Measurements from ENCODE around the gene FOXC1.

The FOXC1 gene

DNA sequence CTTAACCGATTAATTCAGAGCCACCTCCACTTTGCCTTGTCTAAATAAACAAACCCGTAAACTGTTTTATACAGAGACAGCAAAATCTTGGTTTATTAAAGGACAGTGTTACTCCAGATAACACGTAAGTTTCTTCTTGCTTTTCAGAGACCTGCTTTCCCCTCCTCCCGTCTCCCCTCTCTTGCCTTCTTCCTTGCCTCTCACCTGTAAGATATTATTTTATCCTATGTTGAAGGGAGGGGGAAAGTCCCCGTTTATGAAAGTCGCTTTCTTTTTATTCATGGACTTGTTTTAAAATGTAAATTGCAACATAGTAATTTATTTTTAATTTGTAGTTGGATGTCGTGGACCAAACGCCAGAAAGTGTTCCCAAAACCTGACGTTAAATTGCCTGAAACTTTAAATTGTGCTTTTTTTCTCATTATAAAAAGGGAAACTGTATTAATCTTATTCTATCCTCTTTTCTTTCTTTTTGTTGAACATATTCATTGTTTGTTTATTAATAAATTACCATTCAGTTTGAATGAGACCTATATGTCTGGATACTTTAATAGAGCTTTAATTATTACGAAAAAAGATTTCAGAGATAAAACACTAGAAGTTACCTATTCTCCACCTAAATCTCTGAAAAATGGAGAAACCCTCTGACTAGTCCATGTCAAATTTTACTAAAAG, 2.7 kb downstream of the FOXC1 start:
- DNase-seq (ENCODE audit: low spot score) = no peak

DNA sequence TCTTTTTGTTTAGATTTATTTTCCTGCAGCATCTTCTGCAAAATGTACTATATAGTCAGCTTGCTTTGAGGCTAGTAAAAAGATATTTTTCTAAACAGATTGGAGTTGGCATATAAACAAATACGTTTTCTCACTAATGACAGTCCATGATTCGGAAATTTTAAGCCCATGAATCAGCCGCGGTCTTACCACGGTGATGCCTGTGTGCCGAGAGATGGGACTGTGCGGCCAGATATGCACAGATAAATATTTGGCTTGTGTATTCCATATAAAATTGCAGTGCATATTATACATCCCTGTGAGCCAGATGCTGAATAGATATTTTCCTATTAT, 3.2 kb downstream of the FOXC1 start:
- no peak for DNase-seq (ENCODE audit: low spot score)

DNA sequence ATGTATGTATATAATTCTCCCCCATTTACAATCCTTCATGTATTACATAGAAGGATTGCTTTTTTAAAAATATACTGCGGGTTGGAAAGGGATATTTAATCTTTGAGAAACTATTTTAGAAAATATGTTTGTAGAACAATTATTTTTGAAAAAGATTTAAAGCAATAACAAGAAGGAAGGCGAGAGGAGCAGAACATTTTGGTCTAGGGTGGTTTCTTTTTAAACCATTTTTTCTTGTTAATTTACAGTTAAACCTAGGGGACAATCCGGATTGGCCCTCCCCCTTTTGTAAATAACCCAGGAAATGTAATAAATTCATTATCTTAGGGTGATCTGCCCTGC, 3.6 kb downstream of the FOXC1 start:
- DNase-seq (ENCODE audit: low spot score) = no peak

DNA sequence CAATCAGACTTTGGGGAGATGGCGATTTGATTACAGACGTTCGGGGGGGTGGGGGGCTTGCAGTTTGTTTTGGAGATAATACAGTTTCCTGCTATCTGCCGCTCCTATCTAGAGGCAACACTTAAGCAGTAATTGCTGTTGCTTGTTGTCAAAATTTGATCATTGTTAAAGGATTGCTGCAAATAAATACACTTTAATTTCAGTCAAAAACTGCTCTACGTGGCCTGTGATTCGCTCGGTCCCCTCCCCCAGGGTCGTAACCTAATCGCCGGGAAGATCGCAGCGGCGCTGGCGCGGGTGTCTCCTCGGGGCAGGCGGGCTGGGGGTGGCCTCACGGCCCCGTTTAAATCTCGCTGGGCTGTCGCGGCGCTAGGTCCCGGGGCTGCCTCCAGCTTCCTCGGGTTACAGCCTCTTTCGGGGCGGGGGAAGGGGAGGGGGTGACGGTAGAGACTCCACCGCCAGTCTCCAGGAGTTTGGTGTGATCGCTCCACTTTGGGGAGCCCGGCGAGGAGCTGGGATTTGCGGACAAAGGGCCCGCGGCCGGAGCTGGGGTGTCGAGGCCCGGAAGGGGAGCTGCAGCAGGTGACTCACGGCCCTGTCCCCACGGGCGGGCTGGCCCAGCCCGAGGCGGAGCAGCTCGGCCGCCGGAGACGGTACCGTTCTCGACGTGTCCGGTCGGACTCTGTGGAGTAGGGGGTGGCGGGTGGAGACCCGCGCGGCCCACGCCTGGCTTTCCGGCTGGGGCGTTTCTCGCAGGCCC, 4.2 kb downstream of the FOXC1 start:
- DNase-seq (ENCODE audit: low spot score) = no peak

DNA sequence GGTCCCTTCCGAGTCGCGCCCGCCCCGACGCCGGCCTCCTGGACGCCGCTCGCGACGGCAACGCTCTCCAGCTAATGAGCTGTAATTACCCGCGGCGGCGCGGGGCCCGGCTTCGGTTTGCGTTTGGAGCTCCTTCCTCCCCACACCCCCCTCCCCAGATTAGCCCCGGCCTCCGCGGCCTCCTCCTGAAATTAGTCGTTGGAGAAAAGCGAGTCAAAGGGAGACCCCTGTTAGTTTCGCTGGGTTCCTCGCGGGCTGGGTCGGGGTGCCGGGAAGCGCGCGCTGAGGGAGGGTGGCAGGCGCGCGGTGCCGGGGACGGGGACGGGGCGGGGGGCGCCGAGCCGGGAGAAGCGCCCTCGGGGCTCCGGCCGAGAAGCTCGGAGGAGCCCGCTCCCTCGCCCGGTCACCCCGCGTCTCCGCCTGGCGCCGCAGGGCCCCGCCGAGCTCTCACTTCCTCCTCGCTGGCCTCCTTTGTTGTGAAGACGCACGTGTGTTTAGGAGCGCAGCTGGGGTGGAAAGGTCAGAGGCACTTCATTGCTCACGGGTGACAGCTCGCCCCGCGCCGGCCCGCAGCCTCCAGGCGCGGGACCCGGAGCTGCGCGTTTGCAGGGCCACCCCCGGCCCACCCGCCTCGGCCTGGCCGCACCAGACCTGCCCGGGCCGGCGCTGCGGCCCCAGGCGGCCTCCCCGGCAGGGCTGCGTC, 4.9 kb downstream of the FOXC1 start:
- no peak for DNase-seq (ENCODE audit: low spot score)

DNA sequence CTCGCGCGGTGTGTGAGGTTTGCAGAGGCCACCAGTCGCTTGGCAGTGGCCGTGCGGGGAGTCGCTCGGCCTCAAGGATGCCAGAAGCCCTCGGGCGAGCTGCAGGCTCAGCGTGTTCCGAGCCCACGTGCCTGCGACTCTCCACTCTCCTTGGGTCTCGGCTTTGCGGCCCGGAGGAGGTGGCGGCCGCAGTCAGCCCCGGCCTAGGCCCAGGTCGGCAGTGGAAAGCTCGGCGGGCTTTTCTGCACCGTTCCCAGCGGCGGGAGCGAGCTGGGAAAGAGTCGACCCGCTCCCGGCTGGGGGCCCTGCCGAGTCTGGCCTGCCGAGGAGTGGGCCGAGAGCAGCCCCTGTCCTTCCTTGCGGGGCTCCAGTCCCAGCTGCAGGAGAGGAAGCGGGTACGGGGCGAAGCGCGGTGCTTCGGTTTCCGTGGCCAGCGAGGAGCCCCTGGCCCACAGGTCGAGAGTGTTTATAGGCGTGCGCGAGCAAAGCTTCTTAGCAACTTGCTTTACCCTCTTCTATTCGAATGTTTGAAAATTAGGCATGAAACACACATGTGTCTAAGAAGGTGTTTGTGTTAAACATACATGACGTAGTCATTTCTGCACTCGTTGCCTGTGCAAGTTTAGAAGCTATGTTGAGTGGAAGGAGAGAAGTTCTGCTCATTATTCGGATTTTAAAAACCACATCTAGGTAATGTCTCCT, 5.6 kb downstream of the FOXC1 start:
- no peak for DNase-seq (ENCODE audit: low spot score)

DNA sequence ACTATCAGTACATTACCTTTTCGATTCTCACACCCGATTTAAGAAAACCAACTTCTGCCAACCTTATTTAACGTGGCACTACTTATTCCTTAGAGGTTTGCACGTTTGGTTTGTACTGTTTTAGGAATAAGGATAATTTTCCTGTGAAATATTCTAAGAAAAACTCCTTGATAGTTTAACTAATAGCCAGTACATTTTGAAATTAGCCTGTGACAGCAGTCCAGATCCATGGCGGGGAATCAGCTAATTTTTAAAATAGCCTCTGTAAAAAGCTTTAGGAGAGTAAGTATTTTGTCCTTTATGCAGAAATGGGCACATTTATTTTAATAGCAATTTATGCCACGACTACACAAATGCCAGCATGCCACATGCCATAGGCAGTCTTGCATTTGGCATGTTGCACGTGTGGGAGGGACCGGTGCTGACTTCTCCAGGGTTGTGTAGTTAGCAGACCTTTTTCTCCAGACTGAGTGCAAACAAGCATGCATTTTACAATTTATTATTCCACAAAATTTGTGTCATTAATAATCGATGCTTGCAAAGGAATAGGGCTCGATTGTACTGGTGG, 6.2 kb downstream of the FOXC1 start:
- DNase-seq (ENCODE audit: low spot score) = no peak

DNA sequence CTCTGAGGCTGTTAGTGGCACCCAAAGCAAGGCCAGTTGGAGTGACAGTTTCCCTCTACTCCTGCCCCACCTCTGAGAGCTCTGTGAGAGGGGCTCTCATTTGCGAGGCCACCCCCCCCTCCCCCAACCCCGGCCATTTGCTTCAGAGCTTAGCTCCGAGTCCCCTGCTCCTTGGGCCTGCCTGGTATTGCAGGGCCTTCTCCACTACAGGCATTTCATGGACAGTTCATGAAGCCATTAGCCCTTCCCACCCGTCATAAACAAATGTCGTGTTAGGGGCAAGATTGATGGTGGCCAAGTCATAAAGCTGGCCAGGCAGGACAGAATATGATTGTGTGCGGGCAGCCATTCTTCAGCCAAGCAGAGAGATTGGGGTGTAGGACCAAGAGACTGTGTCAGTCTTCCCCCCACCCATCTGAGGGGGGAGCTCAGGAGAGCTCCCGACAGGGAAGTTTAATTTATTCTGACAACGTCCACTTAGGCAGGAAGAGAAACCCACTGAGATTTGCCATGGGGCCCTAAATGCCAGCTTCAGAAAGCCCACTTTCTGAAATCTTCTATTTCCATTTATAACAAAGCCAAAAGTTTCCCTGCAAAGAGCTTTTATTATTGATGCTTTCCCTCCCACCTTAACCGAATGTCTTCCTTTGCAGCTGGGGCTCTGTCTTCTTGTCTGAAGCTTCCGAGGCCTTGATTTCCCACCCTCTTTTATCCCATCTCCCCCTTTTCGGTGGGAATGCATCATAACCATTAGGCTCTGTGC, 7.2 kb downstream of the FOXC1 start:
- no peak for DNase-seq (ENCODE audit: low spot score)

DNA sequence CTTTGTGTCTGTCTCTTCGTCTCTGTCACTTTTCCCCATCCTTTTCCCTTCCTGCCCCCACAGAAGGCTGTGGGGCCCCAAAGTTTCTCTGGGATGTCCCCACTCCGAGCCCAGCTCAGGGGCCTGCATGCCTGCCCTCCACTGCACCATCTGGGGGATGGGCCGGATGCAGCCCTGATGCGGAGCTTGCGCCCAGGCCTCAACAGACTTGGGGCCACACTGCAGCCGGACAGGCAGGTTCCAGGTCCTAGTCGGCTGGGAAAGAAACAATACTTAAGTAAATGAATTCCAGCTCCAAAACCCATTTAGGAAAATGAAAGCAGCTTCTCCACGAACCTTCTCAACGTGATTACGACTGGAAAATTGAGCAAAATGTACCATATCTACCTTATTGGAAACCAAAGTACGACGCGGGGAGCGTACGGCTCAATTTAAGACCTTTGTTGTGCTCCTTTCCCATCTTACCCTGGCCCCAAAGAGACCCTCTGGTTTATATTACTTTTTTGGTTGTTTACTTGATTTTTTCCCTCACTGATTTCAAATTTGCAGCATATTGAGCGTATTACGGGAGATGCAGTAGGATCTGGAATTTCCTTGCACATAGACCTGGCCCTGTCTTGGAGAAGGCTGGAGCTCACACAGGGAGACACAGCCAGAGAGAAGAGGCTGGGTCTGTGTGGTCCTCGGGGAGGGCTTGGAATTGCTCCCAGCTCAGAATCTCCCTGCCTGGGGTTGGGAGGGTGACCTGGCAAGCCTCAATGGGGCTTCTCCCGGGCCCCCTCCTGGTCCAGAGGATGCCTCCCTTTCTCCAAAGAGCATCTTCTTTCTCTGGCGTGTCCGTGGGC, 8.0 kb downstream of the FOXC1 start:
- DNase-seq (ENCODE audit: low spot score) = no peak

DNA sequence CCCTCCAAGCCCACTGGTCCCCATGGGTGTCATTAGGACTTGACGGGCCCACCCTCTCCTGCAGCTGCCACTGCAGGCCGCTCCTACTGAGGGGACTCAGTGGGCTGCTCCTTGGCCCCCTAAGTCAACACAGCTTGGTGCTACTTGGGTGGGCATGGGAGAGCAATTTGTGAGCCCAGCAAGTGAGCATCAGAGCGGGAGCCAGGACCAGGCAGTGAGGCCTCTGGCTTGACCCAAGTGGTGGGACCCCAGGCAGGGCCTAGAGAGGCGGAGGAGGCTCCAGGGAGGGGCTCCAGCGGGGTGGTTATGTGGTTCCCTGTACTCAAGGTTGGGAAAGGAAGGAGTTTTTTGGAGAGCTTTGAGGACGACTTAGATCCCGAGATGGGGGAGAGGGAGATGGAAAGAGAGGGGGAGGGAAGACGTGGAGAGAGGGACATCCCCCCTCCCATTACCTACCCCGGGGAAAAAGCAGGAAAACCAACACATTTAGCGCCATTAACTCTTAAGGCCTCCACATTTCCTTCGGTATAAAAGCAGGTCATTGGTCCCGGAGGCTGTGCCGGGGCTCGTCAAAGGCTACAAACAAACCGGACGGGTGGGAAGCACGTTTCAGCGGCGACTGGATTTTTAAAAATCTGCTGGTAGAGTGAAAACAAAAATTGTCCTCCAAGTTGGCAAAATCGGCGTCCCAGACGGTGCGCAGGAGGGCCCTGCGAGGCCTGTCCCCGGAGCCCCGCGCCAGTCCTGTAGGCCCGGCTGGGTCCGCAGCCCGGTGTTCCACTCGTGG, 8.8 kb downstream of the FOXC1 start:
- DNase-seq (ENCODE audit: low spot score) = no peak

DNA sequence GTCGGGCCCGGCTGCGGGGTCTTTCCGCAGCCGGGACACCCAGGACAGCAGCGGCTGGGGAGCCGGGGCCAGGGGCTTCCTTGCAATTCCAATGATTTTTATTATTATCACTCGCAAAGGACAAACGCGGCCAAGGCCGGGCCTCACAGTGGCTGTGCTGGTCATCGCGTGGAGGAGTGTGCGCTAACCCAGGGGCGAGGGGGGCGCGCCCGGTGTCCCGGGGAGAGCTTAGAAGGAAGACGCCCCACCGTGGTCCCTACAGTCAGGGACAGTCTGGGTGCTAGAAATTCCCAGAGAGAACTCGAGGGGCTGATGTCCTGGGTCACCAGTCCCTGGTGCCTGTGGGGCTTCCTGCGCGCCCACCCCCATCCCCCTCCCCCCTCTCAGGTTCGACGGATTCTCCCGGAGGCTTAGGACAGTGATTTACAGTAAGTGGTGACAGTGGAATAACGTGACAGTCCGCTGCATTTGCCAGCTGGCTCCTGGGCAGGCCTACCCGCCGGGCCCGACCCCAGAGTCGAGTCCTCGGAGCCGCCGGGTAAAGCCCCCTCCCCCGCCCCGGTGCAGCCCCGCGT, 9.5 kb downstream of the FOXC1 start:
- DNase-seq (ENCODE audit: low spot score) = no peak

DNA sequence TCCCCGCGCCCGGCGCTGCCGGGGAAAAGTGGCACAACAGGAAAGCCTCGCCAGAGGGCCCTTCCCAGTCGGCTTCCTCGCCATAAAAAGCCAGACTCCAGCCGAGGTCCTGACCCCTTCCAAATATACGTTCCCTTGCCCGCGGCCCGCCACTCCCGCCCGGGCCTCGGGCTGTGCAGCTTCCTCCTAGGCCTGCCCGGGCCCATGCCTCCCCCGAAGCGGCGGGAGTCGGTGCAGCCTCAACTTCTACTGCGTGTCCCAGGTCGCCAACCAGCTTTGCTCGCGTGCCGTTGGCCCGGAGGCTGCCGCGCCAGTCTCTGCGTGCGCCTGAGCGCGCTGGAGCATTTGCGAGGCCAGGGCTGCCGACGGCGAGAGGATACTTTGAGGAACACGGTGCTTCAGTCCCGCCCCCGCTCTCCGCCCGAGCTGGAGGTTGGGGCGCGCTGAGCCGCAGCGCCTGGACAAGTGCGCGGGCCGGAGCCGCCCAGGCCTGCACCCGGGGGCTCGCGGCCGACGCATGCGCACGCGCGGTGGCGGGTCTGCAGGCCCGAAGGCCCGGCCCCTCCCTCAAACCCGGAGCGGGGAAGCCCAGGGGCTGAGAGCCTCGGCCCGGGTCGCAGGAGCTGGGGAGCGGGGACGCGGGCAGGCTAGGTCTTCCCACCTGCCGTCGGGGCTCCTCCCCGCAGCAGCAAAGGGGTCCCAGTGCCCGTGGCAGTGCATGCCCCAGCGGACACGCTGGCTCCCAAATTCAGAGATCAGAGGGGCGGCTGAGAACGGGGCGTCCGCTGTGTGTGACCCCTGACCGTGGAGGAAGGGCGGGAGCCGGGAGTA, 10.2 kb downstream of the FOXC1 start:
- no peak for DNase-seq (ENCODE audit: low spot score)

DNA sequence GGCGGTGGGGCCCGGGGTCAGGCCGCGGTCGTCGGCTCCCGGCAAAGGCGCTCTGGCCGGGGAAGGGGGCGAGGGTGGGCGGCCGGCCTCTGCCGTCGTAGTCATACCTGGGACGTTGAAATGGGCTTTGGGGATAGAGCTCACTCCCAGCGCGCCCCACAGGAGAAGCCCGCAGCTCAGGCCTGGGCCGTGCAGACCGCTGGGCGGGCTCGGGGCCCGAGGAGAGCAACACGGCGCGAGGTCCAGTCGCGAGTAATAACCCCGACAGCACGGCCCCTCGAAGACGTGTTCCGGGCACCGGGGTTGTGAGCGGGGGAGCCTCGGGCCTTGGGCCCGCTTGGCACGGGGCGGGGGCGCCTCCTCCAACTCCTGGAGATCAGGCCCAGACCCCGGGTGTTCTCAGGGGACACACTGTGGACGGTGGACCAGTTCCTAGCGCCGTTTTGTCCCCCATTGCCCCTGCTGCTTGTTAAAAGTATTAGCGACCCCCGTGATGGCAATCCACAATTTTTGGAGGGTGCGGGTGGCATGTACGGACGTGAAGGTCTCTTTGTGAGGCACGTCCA, 10.9 kb downstream of the FOXC1 start:
- DNase-seq (ENCODE audit: low spot score) = no peak

DNA sequence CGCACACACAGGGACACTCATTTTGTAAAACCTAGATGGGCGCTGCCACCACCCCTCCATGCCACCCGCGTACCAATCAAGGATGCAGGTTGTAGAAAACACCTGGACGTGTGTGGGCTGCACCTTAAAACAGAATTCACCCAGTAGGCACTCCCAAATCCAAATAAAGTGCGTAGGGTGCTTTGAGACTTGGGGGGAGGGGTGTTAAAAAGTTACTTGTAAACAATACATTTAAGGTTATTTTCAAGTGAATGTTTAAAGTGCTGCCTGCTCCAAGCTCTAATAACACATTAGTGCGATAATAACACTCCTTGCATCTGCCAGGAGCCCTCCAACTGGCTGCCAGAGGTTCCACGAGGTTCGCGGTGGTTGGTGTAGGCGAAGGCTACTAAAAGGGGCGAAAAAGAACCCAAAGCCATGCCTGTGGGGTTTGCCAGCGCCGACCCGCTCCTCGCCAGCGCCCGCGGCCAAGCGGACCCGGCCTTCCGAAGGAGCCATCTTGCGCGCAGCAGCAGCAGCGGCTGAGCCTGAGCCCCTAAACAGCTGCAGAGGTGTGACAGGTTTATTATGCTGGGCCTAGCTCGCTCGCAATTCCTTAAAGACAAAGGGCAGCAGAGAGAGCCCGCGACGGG, 11.5 kb downstream of the FOXC1 start:
- no peak for DNase-seq (ENCODE audit: low spot score)

DNA sequence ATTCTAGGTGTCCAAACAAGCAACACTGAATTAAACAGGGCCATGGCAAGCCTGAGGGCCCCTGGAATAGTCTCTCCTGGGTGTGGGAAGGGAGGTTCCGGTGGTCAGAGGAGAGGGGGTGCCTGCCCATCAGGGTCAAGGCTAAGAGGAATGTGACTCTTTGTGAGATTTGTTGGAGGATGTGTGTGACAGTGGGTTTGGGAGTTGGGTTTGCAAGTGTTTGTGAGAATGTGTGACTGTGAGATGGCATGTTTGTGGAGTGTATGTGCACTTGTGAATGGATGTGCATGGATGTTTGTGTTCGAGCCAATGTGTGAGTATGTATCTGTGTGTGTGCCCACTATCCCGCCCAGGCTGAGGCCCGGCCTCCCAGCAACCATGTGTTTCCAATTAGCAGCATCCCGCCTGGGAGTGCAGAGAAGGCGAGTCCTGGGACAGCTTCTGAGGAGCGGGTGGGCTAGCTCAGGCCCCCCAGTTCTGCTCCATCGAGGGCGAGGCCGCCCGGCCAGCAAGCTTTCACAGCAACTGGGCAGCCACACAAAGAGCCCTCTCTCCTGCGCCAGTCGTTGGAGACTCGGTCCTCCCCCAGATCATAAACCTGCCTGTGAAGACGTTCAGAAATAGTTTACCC, 12.6 kb downstream of the FOXC1 start:
- DNase-seq (ENCODE audit: low spot score) = no peak

DNA sequence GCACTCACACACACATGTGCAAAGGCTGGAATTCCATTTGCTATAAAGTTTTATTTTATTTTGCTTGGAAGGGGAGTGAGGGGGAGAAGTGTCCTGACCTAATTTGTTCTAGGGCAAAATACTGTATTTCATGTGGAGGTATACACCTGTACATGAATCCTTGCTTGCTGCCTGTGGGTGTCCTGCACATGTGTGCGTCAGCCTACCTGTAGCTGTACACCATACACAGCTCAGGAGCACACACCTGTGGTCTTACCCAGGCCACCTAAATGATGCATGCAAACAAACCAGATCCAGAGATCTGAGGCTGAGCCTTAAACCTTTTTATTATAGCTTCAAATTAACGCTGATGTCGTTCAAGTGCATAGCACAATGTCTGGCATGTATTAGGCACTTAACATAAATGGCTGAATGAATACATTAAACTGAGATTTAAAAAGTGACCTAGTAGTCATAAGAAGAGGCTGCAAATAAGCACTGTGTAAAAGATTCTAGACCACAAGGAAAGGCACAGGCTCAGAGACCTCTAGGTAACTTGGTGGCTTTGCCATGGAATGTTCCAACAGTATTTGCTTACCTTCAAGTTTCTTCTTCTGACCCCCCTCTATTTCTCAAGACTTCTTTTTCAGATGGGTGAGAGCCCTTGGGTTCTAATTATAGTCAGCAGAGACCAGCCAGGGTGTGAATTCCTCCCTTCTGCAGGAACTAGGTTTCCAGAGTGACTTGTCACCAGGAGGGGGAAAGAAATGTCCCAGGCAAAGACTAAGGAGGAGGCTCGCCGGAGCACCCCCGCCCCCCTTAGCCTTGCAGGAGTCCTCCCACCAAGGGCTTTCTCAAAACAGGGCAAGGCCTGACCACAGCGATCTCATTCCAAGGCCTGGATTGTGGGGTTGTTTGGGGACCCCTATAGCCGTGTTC, 13.4 kb downstream of the FOXC1 start:
- DNase-seq (ENCODE audit: low spot score) = no peak

DNA sequence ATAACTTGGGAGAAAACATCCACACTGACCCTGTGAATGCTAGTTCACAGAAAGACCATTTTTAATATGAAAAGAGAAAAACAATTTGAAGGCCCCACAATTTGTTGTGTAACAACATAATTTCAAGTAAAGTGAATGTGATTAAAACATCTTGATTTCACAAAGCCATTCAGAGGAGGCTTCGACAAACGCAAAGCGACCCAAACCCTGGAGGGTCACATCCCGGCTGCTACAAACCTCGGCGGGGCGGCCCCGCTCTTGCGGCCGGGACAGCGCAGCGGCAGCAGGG, 14.0 kb downstream of the FOXC1 start:
- no peak for DNase-seq (ENCODE audit: low spot score)

All from RKO (cell line).